T-helper 1 cell (primary cell): Measurements from ENCODE around the gene OSBPL10.

ENCODE experiments used
- DNase-seq, 5 donors: peaks; one replicate each; pipeline ENCODE4 v3.0.0-alpha.2; 2012 to 2020

The OSBPL10 gene

GRCh38 chr3:31921837-31922236 is 59.2 kb downstream of the OSBPL10 start:
- no peak for DNase-seq

DNA sequence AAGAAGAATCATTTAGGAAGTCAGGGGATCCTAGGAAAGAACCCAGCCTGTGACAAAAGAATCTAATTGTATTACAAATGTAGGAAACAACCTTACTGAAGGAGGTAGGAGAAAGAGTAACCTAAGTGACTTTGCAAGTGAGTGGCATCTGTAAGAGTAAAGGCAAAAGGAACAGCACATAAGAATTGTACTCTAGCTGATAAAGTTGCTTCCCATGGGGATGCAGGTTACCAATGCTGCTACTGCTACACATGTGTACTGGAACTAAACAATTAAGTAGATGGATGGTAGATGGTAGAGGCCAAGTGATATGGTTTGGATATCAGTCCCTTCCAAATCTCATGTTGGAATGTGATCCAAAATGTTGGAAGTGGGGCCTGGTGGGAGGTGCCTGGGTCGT is 60.8 kb downstream of the OSBPL10 start:
- DNase-seq = no peak

DNA sequence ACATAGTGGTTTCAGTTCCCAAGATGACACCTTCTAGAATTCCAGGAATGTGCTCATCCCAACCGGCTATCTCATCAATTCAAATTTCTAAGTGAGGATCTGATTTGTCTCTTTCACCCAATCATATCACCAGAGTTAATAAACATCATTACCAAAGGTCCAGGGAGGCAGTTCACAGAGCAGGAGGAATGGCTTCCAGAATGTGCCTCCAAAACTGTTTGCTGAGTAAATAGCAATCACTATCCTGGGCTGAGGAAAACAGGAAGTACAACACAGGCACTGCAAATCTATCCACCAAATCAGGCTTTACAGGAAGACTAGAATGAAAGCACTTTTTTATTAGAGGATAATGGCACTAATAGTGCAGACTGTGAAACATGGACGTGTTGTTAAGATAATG is 61.5 kb downstream of the OSBPL10 start:
- no peak for DNase-seq

GRCh38 chr3:31918179-31919150 is 62.6 kb downstream of the OSBPL10 start:
- DNase-seq = peak in 1 of 5 donors; percentile 67

- no peak for DNase-seq
Observed at GRCh38 chr3:31917303-31918005, 63.6 kb downstream of the OSBPL10 start.

DNA sequence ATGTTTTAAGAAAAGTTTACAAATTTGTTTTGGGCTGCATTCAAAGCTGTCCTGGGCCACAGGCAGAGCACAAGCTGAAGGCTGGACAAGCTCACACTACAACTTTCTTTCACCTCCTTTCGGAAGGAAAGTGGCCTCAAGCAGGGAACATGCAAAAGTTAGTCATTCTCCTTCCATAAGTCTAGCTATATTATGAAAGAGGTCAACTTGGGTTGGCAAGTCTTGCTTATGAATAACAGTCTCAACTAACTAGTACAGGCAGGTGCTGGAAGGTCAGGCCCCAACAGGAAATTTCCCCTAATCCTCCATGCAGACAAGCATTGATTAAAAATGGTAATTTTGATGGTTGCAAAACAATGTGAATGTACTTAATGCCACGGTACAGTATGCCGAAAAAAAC is 69.4 kb downstream of the OSBPL10 start:
- no peak for DNase-seq

GRCh38 chr3:31911124-31911523 is 69.9 kb downstream of the OSBPL10 start:
- DNase-seq = no peak

DNA sequence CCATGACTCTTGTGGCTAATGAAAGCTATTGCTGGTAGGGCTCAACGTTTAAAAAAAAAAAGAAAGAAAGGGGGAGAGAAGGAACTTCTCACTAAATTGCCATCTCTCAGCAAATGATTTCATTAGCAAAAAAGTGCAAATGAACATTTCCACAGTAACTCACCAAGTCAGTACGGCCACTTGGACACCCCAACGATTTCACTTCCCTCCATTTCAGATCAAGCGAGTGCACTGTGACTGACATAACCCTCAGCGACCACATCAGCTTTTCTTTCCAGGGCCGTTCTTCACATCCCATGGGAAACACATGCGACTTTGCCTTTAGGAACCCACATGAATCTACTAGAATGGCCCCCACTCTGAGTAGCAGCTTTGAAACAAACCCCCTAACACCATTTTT is 71.6 kb downstream of the OSBPL10 start:
- no peak for DNase-seq

- no peak for DNase-seq
Observed at GRCh38 chr3:31908391-31909097, 72.5 kb downstream of the OSBPL10 start.

- no peak for DNase-seq
Observed at GRCh38 chr3:31906182-31906581, 74.9 kb downstream of the OSBPL10 start.

GRCh38 chr3:31903686-31904431 is 77.2 kb downstream of the OSBPL10 start:
- DNase-seq = no peak

- DNase-seq = peak in 1 of 5 donors; percentile 60
Observed at GRCh38 chr3:31900583-31900982, 80.5 kb downstream of the OSBPL10 start.

DNA sequence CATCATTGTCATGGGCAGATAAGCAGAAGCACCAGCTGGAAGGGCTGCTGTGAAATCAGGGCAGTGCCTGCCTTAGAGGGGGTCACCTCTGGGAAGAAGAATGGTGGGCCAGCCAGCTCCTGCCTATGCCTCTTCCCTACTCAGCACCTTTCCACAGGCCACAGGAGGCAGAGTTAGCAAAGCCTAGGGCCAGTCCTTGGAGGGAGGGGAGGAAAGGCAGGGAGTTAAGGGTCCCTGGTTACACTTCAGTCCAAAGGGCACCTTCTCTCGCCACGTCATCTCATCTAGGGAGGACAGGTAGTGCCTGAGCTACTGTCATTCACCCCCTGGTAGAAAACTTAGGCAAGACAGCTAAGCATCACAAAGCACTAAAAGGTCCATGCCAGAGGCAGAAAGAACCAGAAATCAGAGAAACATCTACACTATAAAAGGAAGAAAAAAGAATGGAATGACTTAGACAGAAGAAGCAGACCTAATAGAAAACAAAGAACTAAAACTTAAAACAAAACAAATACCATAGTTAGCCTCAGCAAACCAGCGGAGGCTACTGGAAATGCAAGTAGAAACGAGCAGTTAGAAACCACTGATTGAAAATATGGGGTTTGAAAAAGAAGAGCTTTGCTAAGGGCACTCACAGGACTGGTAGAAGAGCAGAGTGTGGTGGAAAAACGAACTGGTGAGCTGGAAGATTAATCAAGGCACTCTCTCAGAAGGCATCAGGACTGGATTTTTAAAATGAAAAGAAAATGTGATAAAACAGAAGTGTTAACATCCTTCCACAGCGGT is 84.2 kb downstream of the OSBPL10 start:
- DNase-seq = no peak

DNA sequence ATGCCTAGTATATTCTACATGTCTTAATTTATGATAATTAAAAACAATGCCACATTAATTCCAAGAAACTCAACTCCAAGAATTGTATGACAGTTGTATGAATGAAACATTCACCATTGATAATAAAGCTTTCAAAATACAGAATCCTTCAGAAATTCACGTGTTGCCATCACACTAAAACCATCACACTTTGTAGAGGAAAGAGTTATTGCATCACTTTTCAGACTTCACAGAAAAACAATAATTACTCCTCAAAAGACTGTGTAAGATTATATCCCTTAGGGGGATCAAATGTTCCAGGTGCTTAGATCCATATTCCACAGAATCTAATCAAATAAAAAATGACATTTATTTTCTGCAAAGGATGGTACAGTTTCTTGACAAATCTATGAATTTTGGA is 85.0 kb downstream of the OSBPL10 start:
- DNase-seq = no peak

- no peak for DNase-seq
Observed at GRCh38 chr3:31895471-31895870, 85.6 kb downstream of the OSBPL10 start.

DNA sequence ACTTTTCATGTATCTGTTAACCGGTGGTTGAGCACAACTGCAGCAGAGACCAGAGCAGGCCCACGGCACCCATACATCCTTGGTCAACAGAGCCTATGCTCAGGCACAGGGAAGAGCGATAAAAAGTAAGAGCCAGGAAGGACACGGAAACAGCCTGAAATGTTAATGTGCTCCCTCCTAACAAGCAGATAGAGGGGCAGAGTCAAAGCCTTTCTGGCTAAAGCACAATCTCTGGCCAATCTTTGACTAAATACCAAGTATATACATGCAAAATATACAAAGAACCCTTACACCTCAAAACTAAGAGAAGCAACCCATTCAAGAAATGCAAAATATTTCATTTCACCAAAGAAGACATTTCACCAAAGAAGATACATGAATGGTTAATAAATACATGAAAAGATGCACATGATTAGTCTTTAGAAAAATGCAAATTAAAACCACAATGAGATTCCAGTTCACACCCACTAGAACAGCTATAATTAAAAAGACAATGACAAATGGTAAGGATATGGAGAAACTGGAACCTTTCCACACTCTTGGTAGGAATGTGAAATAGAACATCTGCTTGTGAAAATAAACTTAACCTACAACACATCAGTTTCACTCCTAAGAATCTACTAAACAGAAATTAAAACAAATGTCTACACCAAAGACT is 88.0 kb downstream of the OSBPL10 start:
- DNase-seq = no peak

- no peak for DNase-seq
Observed at GRCh38 chr3:31892500-31892899, 88.6 kb downstream of the OSBPL10 start.

GRCh38 chr3:31891876-31892455 is 89.1 kb downstream of the OSBPL10 start:
- DNase-seq = no peak

DNA sequence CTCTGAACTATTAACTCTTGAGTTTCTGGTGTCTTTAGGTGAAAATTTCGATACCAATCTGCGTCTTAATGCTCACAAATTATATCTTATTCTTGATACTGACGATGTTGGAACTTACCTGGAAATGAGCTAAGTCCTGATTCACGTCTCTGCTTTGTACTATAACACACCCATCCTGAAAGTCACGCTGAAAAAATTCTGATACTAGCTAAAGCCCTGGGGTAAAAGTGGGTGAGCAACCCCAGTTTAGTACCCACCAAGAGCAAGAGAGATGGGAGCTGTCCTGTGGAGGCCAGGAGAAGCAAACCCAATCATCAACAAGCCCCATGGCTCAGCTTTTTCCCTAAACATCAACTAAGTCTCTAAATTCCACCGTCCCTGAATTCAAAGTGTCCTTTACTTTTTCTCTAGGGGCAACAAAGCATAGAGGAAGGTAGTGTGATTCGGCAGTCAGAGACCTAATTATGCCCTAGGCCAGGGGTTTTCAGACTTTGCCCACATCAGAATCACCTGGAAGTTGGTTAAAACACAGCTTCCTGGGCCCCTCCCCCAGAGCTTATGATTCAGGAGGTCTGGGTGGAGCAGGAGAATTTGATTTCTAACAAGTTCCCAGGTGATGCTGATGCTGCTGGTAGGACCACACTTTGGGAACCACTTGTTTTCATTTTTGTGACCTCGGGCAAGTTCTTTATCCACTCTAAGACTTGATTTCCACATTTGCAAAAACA is 90.2 kb downstream of the OSBPL10 start:
- DNase-seq = no peak

- no peak for DNase-seq
Observed at GRCh38 chr3:31890007-31890406, 91.1 kb downstream of the OSBPL10 start.
